Smooth muscle cell (in vitro differentiated cells): ENCODE data around the gene DNMBP. TPM values are rescaled to one million over a fixed set of nuclear protein-coding genes. Genes with fewer than 3 reads are reported as not detected.

Source experiments
- DNase-seq: peaks from one replicate; lab custom pipeline; 2025; ENCODE audit not compliant: unreplicated experiment; lab: John Stamatoyannopoulos, UW
- H2AFZ ChIP-seq: fragments of 200-600 bp; sonication (generic); 2 replicates; pipeline ENCODE4 v1.6.0; 2016; ENCODE audit warnings: antibody characterized with exemption, low read depth, mild to moderate bottlenecking
- H3F3A ChIP-seq: fragments of 200-600 bp; sonication (generic); 2 replicates; pipeline ENCODE4 v1.6.0; 2017; ENCODE audit warnings: antibody characterized with exemption, low read depth
- H3K27ac ChIP-seq: fragments of 200-600 bp; sonication (generic); 2 replicates; pipeline ENCODE4 v1.5.1; 2016; ENCODE audit warnings: low read depth, mild to moderate bottlenecking
- H3K27me3 ChIP-seq: fragments of 200-600 bp; sonication (generic); 2 replicates; pipeline ENCODE4 v1.6.1; 2016; ENCODE audit warnings: low read depth, mild to moderate bottlenecking
- H3K36me3 ChIP-seq: fragments of 200-600 bp; sonication (generic); 2 replicates; pipeline ENCODE4 v1.5.1; 2016; ENCODE audit warnings: low read depth
- H3K4me1 ChIP-seq: fragments of 200-600 bp; sonication (generic); 2 replicates; pipeline ENCODE4 v1.5.1; 2016; ENCODE audit warnings: low read depth
- H3K4me2 ChIP-seq: fragments of 200-600 bp; sonication (generic); 2 replicates; pipeline ENCODE4 v1.6.0; 2016; ENCODE audit warnings: mild to moderate bottlenecking
- H3K4me3 ChIP-seq: fragments of 200-600 bp; sonication (generic); 2 replicates; pipeline ENCODE4 v1.5.1; 2016; ENCODE audit warnings: mild to moderate bottlenecking
- H3K79me2 ChIP-seq: fragments of 200-600 bp; sonication (generic); 2 replicates; pipeline ENCODE4 v1.6.0; 2016; ENCODE audit warnings: low read depth, mild to moderate bottlenecking
- H3K9ac ChIP-seq: fragments of 200-600 bp; sonication (generic); 2 replicates; pipeline ENCODE4 v1.6.0; 2016; ENCODE audit warnings: low read depth
- H3K9me3 ChIP-seq: fragments of 200-600 bp; sonication (generic); replicated peaks from 2 replicates; pipeline ENCODE4 v1.5.1; 2016; ENCODE audit warnings: low read depth
- H4K20me1 ChIP-seq: fragments of 200-600 bp; sonication (generic); 2 replicates; pipeline ENCODE4 v1.6.0; 2016; ENCODE audit warnings: low read depth
- WGBS: methylation state at CpG from one replicate; pipeline ENCODE4 v1.1.7; 2016; ENCODE audit warnings: low lambda C conversion rate; 5-methylcytosine and 5-hydroxymethylcytosine counted together
- polyA plus RNA-seq: library from polyadenylated mRNA; unstranded; fragments of >200 nt; fragmentation: Nextera tagmentation; extraction: Ambion mirVana; gene quantifications from 2 replicates; pipeline ENCODE4 v1.2.1, GENCODE V29; 2016
- total RNA-seq: library from RNA; depleted of rRNA; stranded (reverse); fragments of >200 nt; gene quantifications from 2 replicates; pipeline ENCODE4 v1.2.3, GENCODE V29; 2014
- TF ChIP-seq, protein P1 (sequence below): fragments of 200-600 bp; sonication (generic); IDR thresholded peaks from 2 replicates; pipeline ENCODE4 v1.5.1; 2017; ENCODE audit warnings: borderline replicate concordance, mild to moderate bottlenecking, antibody characterized with exemption; ENCODE audit not compliant: insufficient read depth, poor library complexity, severe bottlenecking

The DNMBP gene
- total and polyA plus RNA-seq, 2 experiments from 2014 or later: 9.4 to 17.9 TPM

DNA sequence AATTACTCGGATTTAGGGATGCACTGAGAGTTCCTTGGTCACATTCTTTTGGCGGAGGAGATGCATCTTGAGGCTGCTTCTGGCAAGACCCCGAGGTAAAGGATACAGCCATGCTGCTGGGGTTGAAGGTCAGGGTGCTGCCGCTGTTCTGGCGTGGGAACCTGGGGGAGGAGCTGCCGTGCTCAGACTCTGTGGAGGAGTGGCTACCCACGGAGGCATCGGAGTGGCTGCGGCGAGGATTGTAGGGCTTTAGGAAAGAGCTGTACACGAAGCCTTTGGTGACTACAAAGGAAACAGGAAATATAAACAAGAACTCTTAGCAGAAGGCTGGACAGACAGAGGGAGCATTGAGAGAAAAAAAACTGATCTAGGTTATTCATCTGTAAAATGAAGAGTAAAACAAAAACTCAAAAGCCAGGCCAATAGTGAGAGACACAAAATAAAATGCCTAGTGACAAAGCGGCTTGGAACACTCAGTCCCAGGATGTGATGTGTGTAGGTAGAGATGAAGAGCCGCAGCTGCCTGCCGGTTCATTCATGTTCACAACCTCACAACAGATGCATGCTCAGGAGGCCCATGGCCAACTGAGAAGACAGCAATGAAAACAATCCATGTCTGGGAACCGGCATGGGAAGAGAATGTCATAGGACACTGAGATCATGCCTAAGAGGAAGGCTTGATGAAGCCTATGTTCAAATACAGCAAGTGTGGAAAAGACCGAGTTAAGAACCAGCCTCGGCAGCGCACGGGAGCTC lies 129.5 kb downstream of the DNMBP start:
- no peaks in the 10 kb centered on the region for H3K79me2 ChIP-seq
- no peak overlapping the region for H3K27ac ChIP-seq
- peaks cover 43% of the 10 kb centered on the region for H3K36me3 ChIP-seq
- no peaks in the 10 kb centered on the region for H3K27me3 ChIP-seq
- H3K4me1 ChIP-seq: no peaks in the 10 kb centered on the region
- no peaks in the 10 kb centered on the region for H3F3A ChIP-seq
- no peaks in the 10 kb centered on the region for H3K9me3 ChIP-seq
- no peak overlapping the region for H2AFZ ChIP-seq
- TF ChIP-seq, protein P1, sequence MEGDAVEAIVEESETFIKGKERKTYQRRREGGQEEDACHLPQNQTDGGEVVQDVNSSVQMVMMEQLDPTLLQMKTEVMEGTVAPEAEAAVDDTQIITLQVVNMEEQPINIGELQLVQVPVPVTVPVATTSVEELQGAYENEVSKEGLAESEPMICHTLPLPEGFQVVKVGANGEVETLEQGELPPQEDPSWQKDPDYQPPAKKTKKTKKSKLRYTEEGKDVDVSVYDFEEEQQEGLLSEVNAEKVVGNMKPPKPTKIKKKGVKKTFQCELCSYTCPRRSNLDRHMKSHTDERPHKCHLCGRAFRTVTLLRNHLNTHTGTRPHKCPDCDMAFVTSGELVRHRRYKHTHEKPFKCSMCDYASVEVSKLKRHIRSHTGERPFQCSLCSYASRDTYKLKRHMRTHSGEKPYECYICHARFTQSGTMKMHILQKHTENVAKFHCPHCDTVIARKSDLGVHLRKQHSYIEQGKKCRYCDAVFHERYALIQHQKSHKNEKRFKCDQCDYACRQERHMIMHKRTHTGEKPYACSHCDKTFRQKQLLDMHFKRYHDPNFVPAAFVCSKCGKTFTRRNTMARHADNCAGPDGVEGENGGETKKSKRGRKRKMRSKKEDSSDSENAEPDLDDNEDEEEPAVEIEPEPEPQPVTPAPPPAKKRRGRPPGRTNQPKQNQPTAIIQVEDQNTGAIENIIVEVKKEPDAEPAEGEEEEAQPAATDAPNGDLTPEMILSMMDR: no peak
- DNase-seq: no peak
- 75% methylated on average over 19 of the region's 19 CpGs for WGBS
- no peak overlapping the region for H3K4me2 ChIP-seq
- no peak overlapping the region for H3K4me3 ChIP-seq
- H4K20me1 ChIP-seq: no peaks in the 10 kb centered on the region
- H3K9ac ChIP-seq: no peak overlapping the region

DNA sequence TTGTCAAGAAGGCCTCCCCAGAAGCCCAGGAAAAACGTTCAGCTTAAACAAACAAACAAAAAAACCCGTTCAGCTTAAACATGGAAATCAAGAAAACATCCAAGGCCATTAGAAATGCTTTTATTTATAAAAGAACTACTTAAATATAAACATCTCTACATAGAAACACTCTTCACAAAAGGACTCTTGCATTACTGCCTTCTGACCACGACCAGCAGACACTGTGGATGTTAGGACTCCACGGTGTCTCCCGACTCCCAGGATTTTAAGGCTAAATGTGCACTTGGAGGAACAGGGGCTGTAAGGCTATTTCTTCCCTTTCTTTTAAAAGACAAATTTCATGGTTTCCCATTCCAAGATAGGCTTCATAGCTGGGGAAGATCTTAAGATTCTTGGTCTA lies 134.3 kb downstream of the DNMBP start:
- 82% methylated on average over 5 of the region's 5 CpGs for WGBS
- H3K27ac ChIP-seq: no peak overlapping the region
- no peaks in the 10 kb centered on the region for H3F3A ChIP-seq
- DNase-seq: no peak
- H3K4me3 ChIP-seq: no peak overlapping the region
- no peak overlapping the region for H3K9ac ChIP-seq
- H3K79me2 ChIP-seq: no peaks in the 10 kb centered on the region
- H3K4me1 ChIP-seq: no peaks in the 10 kb centered on the region
- H3K36me3 ChIP-seq: peaks cover 25% of the 10 kb centered on the region
- H3K4me2 ChIP-seq: no peak overlapping the region
- H2AFZ ChIP-seq: no peak overlapping the region
- TF ChIP-seq, protein P1: no peak
- H3K9me3 ChIP-seq: no peaks in the 10 kb centered on the region
- H3K27me3 ChIP-seq: no peaks in the 10 kb centered on the region
- no peaks in the 10 kb centered on the region for H4K20me1 ChIP-seq

DNA sequence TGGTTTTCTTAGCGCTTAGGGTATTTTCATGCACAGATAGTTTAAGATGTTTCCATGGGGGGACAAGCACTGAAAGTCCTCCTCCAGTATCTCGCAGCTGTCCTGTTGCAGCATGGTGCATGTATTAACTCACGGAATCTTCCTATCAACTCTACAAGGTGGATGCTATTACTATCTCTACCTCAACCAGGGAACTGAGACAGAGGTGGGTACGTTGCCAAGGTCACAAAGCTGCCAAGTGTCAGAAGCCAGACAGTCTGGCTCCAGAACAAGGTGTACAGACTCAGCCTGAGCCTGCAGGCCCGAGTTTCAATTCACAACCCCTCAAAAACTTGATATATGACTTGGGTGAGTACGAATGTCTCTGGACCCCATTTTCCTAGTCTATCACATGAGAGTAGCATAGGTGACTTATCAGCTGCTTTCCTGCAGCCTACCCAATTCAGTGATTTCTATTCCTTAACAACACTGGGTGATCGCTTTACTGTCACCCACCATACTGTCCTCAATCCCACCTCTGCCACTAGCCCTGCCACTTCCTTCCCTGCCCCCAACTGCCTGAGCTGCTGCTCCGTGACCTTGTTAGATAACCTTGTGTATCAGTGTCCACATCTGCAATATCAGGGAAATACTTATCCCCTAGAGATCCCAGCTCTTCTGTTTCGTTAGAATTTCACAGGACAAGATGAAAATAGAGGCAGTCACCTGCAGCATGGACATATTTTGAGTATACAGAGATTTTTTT lies 135.2 kb downstream of the DNMBP start:
- Histone ChIP-seq H3K27ac (no peak overlapping the region), H3F3A (no peaks in the 10 kb centered on the region), H3K4me3 (no peak overlapping the region), H3K9me3 (no peaks in the 10 kb centered on the region), H3K4me2 (no peak overlapping the region), H3K9ac (no peak overlapping the region), H3K4me1 (no peaks in the 10 kb centered on the region), H3K36me3 (peaks cover 22% of the 10 kb centered on the region), H2AFZ (no peak overlapping the region), H4K20me1 (no peaks in the 10 kb centered on the region), H3K79me2 (no peaks in the 10 kb centered on the region), H3K27me3 (no peaks in the 10 kb centered on the region)
- no peak for DNase-seq
- TF ChIP-seq, protein P1: no peak
- 95% methylated on average over 9 of the region's 9 CpGs for WGBS
